ENCODE measurements around the gene TRAPPC1. TPM values are rescaled to one million over a fixed set of nuclear protein-coding genes. Genes with fewer than 3 reads are reported as not detected.

TRAPPC1 gene
- total RNA-seq, 4 donors from 2014 or later, result 24.1 to 67.5 (median 27.8) TPM

GRCh38 chr17:7971651-7972050, 39.9 kb upstream of the TRAPPC1 start:
- Histone ChIP-seq H3K27ac (no peak overlapping the region), H3K36me3 (no peaks in the 10 kb centered on the region), H3K9me3 (no peaks in the 10 kb centered on the region), H3K4me3 (no peak overlapping the region), H3K27me3 (no peaks in the 10 kb centered on the region), H3K4me1 (no peaks in the 10 kb centered on the region)
- TF ChIP-seq POLR2A (IDR thresholded peaks at IDR 0.05) (no peak), CTCF (IDR thresholded peaks at IDR 0.05) (no peak)
- intact Hi-C loops (cut with DNase I; ENCODE audit: low total_unique reads), result no loop called here
- DNase-seq, result no peak

GRCh38 chr17:7969433-7969832, 37.7 kb upstream of the TRAPPC1 start:
- Histone ChIP-seq H3K9me3 (no peaks in the 10 kb centered on the region), H3K27ac (no peak overlapping the region), H3K4me3 (no peak overlapping the region), H3K36me3 (no peaks in the 10 kb centered on the region), H3K4me1 (no peaks in the 10 kb centered on the region), H3K27me3 (no peaks in the 10 kb centered on the region)
- no peak for DNase-seq
- intact Hi-C loops (cut with DNase I; ENCODE audit: low total_unique reads), result no loop called here
- TF ChIP-seq POLR2A (IDR thresholded peaks at IDR 0.05) (no peak), CTCF (IDR thresholded peaks at IDR 0.05) (no peak)

- Histone ChIP-seq H3K9me3 (no peaks in the 10 kb centered on the region), H3K27ac (no peak overlapping the region), H3K4me3 (no peak overlapping the region), H3K36me3 (no peaks in the 10 kb centered on the region), H3K4me1 (no peaks in the 10 kb centered on the region), H3K27me3 (no peaks in the 10 kb centered on the region)
- TF ChIP-seq POLR2A (IDR thresholded peaks at IDR 0.05) (no peak), CTCF (IDR thresholded peaks at IDR 0.05) (no peak)
- no peak for DNase-seq
- intact Hi-C loops (cut with DNase I; ENCODE audit: low total_unique reads), result no loop called here
Observed at GRCh38 chr17:7967751-7968150, 36.0 kb upstream of the TRAPPC1 start.

GRCh38 chr17:7961421-7961820, 29.7 kb upstream of the TRAPPC1 start:
- TF ChIP-seq POLR2A (IDR thresholded peaks at IDR 0.05) (no peak), CTCF (IDR thresholded peaks at IDR 0.05) (no peak)
- Histone ChIP-seq H3K4me1 (no peaks in the 10 kb centered on the region), H3K9me3 (no peaks in the 10 kb centered on the region), H3K36me3 (no peaks in the 10 kb centered on the region), H3K27ac (peak overlapping the region; percentile 70 to 77), H3K27me3 (no peaks in the 10 kb centered on the region), H3K4me3 (no peak overlapping the region)
- intact Hi-C loops (cut with DNase I; ENCODE audit: low total_unique reads), result no loop called here
- peak in 1 of 2 donors; percentile 53 for DNase-seq

- no peaks in the 10 kb centered on the region for H3K36me3 ChIP-seq
- no peaks in the 10 kb centered on the region for H3K9me3 ChIP-seq
- H3K27me3 ChIP-seq, result no peaks in the 10 kb centered on the region
- peak overlapping the region in 1 of 2 donors; percentile 38 for H3K27ac ChIP-seq
- intact Hi-C loops (cut with DNase I; ENCODE audit: low total_unique reads), result no loop called here
- no peaks in the 10 kb centered on the region for H3K4me1 ChIP-seq
- no peak for TF ChIP-seq CTCF (IDR thresholded peaks at IDR 0.05)
- no peak for TF ChIP-seq POLR2A (IDR thresholded peaks at IDR 0.05)
- no peak overlapping the region for H3K4me3 ChIP-seq
- DNase-seq, result no peak
Observed at GRCh38 chr17:7959503-7960253, 27.9 kb upstream of the TRAPPC1 start.
